Vagina (tissue), 2 donors: ENCODE measurements around the gene NPAS3. TPM values are rescaled to one million over a fixed set of nuclear protein-coding genes. Genes with fewer than 3 reads are reported as not detected.

Source experiments
- DNase-seq, 2 donors: peaks; one replicate each; pipeline ENCODE4 v3.0.0-alpha.2; 2017; ENCODE audit errors: extremely low spot score in 2 of 2
- H3K27ac ChIP-seq: fragments of 200-600 bp; sonication (generic); one replicate; pipeline ENCODE4 v1.5.1; 2019
- H3K27me3 ChIP-seq: fragments of 200-600 bp; sonication (generic); one replicate; pipeline ENCODE4 v1.5.1; 2019
- H3K36me3 ChIP-seq, 2 donors: fragments of 200-600 bp; sonication (generic); one replicate each; pipeline ENCODE4 v1.5.1; 2017 to 2019
- H3K4me1 ChIP-seq: fragments of 200-600 bp; sonication (generic); one replicate; pipeline ENCODE4 v1.5.1; 2019
- H3K4me3 ChIP-seq, 2 donors: fragments of 200-600 bp; sonication (generic); 1 replicate in 1 of 2; 2 replicates in 1 of 2; pipeline ENCODE4 v1.5.1; 2016 to 2019
- H3K9me3 ChIP-seq: fragments of 200-600 bp; sonication (generic); one replicate; pipeline ENCODE4 v1.5.1; 2019
- POLR2A ChIP-seq, 2 donors: fragments of 450-650 bp; IDR thresholded peaks; one replicate each; pipeline ENCODE4 v1.6.1; 2017; ENCODE audit warnings: antibody characterized with exemption in 2 of 2, mild to moderate bottlenecking in 2 of 2, moderate library complexity in 2 of 2
- POLR2AphosphoS5 ChIP-seq, 2 donors: sonication (generic); formaldehyde crosslinking; IDR thresholded peaks; one replicate each; pipeline ENCODE4 v1.9.0; 2017; ENCODE audit warnings: antibody characterized with exemption in 2 of 2, mild to moderate bottlenecking in 2 of 2, low read depth in 1 of 2; ENCODE audit not compliant: insufficient read depth in 1 of 2
- intact Hi-C: fragments of 100-400 bp; cut with DNase I; formaldehyde crosslinking; loops from one replicate; pipeline ENCODE4 v1.15.1; 2023
- total RNA-seq: library from RNA; depleted of rRNA; stranded (reverse); fragments of >200 nt; gene quantifications from one replicate; pipeline ENCODE4 v1.2.3, GENCODE V29; 2016
- TF ChIP-seq, protein P1 (sequence below), 3 experiments: fragments of 450-650 bp in 2 of 3; fragments of 200-600 bp in 1 of 3; sonication (generic) in 1 of 3; IDR thresholded peaks; one replicate each; pipeline ENCODE4 v1.5.1; 2017 to 2019; ENCODE audit warnings: antibody characterized with exemption in 3 of 3, mild to moderate bottlenecking in 2 of 3, moderate library complexity in 2 of 3

The NPAS3 gene
- total RNA-seq, 1 donor from 2014 or later: 1.2 TPM

GRCh38 chr14:33386140-33386539 lies 447.5 kb downstream of the NPAS3 start:
- intact Hi-C loops: no loop called here
- no peak overlapping the region for H3K27ac ChIP-seq
- TF ChIP-seq POLR2AphosphoS5 (IDR thresholded peaks at IDR 0.05; ENCODE audit: insufficient read depth in 1 of 2, low read depth in 1 of 2): no peak
- no peak for TF ChIP-seq POLR2A (IDR thresholded peaks at IDR 0.05)
- TF ChIP-seq, protein P1, sequence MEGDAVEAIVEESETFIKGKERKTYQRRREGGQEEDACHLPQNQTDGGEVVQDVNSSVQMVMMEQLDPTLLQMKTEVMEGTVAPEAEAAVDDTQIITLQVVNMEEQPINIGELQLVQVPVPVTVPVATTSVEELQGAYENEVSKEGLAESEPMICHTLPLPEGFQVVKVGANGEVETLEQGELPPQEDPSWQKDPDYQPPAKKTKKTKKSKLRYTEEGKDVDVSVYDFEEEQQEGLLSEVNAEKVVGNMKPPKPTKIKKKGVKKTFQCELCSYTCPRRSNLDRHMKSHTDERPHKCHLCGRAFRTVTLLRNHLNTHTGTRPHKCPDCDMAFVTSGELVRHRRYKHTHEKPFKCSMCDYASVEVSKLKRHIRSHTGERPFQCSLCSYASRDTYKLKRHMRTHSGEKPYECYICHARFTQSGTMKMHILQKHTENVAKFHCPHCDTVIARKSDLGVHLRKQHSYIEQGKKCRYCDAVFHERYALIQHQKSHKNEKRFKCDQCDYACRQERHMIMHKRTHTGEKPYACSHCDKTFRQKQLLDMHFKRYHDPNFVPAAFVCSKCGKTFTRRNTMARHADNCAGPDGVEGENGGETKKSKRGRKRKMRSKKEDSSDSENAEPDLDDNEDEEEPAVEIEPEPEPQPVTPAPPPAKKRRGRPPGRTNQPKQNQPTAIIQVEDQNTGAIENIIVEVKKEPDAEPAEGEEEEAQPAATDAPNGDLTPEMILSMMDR (IDR thresholded peaks at IDR 0.05): no peak

DNA sequence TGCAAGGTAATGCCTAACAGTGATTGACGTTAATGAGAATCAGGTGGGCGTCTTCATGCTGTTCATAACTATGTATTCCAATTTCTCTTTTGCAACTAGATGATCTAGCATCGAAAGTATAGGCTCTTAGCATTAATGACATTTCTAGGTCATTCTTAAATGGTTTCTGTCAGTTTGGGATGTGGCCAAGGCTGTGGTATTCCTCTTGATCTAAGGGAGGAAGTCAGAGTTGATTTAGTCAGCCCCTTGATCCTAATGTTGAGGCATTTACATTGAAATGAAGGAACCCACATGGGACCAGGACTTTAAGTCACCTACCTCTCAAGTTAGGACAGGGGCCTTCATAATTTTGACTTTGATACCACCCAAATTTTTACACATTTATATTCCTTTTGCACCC lies 448.1 kb downstream of the NPAS3 start:
- Histone ChIP-seq H3K4me3 (no peak overlapping the region), H3K36me3 (no peaks in the 10 kb centered on the region), H3K27me3 (no peaks in the 10 kb centered on the region), H3K9me3 (no peaks in the 10 kb centered on the region), H3K27ac (no peak overlapping the region), H3K4me1 (no peaks in the 10 kb centered on the region)
- DNase-seq: no peak
- TF ChIP-seq, protein P1 (IDR thresholded peaks at IDR 0.05): no peak
- TF ChIP-seq POLR2AphosphoS5 (IDR thresholded peaks at IDR 0.05; ENCODE audit: insufficient read depth in 1 of 2, low read depth in 1 of 2): no peak
- TF ChIP-seq POLR2A (IDR thresholded peaks at IDR 0.05): no peak
- intact Hi-C loops: no loop called here

More at GRCh38 chr14:33386140-33386539, 447.5 kb downstream of the NPAS3 start:
- no peak for DNase-seq
- no peaks in the 10 kb centered on the region for H3K27me3 ChIP-seq
- H3K9me3 ChIP-seq: no peaks in the 10 kb centered on the region
- H3K36me3 ChIP-seq: no peaks in the 10 kb centered on the region
- no peaks in the 10 kb centered on the region for H3K4me1 ChIP-seq
- no peak overlapping the region for H3K4me3 ChIP-seq

- Histone ChIP-seq H3K9me3 (no peaks in the 10 kb centered on the region), H3K4me3 (no peak overlapping the region), H3K27me3 (no peaks in the 10 kb centered on the region), H3K36me3 (no peaks in the 10 kb centered on the region), H3K4me1 (no peaks in the 10 kb centered on the region), H3K27ac (no peak overlapping the region)
- no peak for DNase-seq
- intact Hi-C loops: no loop called here
- TF ChIP-seq POLR2A (IDR thresholded peaks at IDR 0.05) (no peak), POLR2AphosphoS5 (IDR thresholded peaks at IDR 0.05; ENCODE audit: insufficient read depth in 1 of 2, low read depth in 1 of 2) (no peak)
- TF ChIP-seq, protein P1 (IDR thresholded peaks at IDR 0.05): no peak
These were observed 451.7 kb downstream of the NPAS3 start for GRCh38 chr14:33390335-33390734.

DNA sequence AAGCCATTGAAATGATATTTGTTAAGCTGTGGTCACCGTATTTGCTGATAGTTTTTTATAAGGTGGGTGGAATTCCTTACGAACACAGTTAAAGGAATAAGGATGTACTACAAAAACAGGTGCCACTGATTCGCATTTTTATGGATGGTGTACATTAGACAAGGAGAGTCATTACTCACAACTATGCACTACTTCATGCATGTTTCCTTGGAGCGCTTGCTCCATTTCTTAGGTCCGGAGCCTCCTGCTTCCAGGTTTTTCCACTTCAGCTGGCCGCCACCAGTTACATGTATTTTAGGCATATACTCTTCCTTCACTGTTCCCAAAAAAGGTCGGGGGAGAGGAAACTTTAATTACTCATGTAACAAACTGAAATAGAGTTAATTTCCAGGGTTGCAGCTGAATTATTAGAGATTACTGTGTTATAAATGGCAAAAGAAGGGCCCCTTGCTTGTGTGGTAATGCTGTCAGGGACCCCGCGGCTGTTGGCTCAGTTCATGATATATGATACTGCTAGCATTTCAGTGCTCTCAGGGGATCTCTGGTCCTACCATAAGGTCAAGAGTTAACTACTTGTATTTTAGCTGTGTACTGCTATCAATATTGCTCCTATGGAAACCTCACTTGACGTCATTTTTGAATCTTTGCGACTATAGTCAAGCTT lies 454.7 kb downstream of the NPAS3 start:
- no peak for DNase-seq
- H3K4me3 ChIP-seq: no peak overlapping the region
- no peak overlapping the region for H3K27ac ChIP-seq
- no peaks in the 10 kb centered on the region for H3K27me3 ChIP-seq
- intact Hi-C loops: no loop called here
- no peaks in the 10 kb centered on the region for H3K9me3 ChIP-seq
- TF ChIP-seq POLR2AphosphoS5 (IDR thresholded peaks at IDR 0.05; ENCODE audit: insufficient read depth in 1 of 2, low read depth in 1 of 2): no peak
- TF ChIP-seq, protein P1 (IDR thresholded peaks at IDR 0.05): no peak
- no peak for TF ChIP-seq POLR2A (IDR thresholded peaks at IDR 0.05)
- H3K4me1 ChIP-seq: no peaks in the 10 kb centered on the region
- no peaks in the 10 kb centered on the region for H3K36me3 ChIP-seq

GRCh38 chr14:33393895-33394368 lies 455.3 kb downstream of the NPAS3 start:
- intact Hi-C loops: no loop called here
- H3K4me3 ChIP-seq: no peak overlapping the region
- DNase-seq: no peak
- TF ChIP-seq POLR2A (IDR thresholded peaks at IDR 0.05) (no peak), POLR2AphosphoS5 (IDR thresholded peaks at IDR 0.05; ENCODE audit: insufficient read depth in 1 of 2, low read depth in 1 of 2) (no peak)
- TF ChIP-seq, protein P1 (IDR thresholded peaks at IDR 0.05): no peak
- no peaks in the 10 kb centered on the region for H3K27me3 ChIP-seq
- no peaks in the 10 kb centered on the region for H3K36me3 ChIP-seq
- no peaks in the 10 kb centered on the region for H3K4me1 ChIP-seq
- H3K9me3 ChIP-seq: no peaks in the 10 kb centered on the region
- H3K27ac ChIP-seq: no peak overlapping the region
